ENCODE data around the gene SLC6A6. TPM values are rescaled to one million over a fixed set of nuclear protein-coding genes. Genes with fewer than 3 reads are reported as not detected.

The SLC6A6 gene
- total RNA-seq, 1 experiment from 2014 or later: 211 TPM

GRCh38 chr3:14536055-14536815 is 133.8 kb downstream of the SLC6A6 start:
- Mint-ChIP-seq H3K27ac (no peak overlapping the region; the same call in 1 of the 2 replicates), H3K9me3 (no peaks in the 10 kb centered on the region), H3K4me1 (peaks cover 50% of the 10 kb centered on the region), H3K36me3 (no peaks in the 10 kb centered on the region), H3K4me3 (no peak overlapping the region), H3K27me3 (ENCODE audit: low read depth) (no peaks in the 10 kb centered on the region; the same call in 1 of the 2 replicates)
- TF ChIP-seq CREB1 (CRISPR knock-in tag; IDR thresholded peaks at IDR 0.05): no peak
- no peak for TF ChIP-seq FOXP4 (CRISPR knock-in tag; IDR thresholded peaks at IDR 0.05)
- TF ChIP-seq CREM (CRISPR knock-in tag; IDR thresholded peaks at IDR 0.05): no peak
- TF ChIP-seq ZMAT4 (CRISPR knock-in tag; IDR thresholded peaks at IDR 0.05): no peak
- no peak for TF ChIP-seq ELF4 (CRISPR knock-in tag; IDR thresholded peaks at IDR 0.05; ENCODE audit: low read depth)
- no peak for TF ChIP-seq NFE2L1 (CRISPR knock-in tag; IDR thresholded peaks at IDR 0.05)
- TF ChIP-seq ZNF121 (CRISPR knock-in tag; IDR thresholded peaks at IDR 0.05): no peak
- no peak for TF ChIP-seq RORB (CRISPR knock-in tag; IDR thresholded peaks at IDR 0.05)
- no peak for TF ChIP-seq ZNF423 (CRISPR knock-in tag; IDR thresholded peaks at IDR 0.05)
- no peak for TF ChIP-seq PRRX2 (CRISPR knock-in tag; IDR thresholded peaks at IDR 0.05)
- TF ChIP-seq USF2 (CRISPR knock-in tag; IDR thresholded peaks at IDR 0.05): no peak
- no peak for TF ChIP-seq USF1 (CRISPR knock-in tag; IDR thresholded peaks at IDR 0.05)
- no peak for TF ChIP-seq HMGA2 (CRISPR knock-in tag; IDR thresholded peaks at IDR 0.05)
- no peak for TF ChIP-seq ZNF281 (CRISPR knock-in tag; IDR thresholded peaks at IDR 0.05)
- TF ChIP-seq GABPB1 (CRISPR knock-in tag; IDR thresholded peaks at IDR 0.05): no peak
- no peak for TF ChIP-seq ATF6 (CRISPR knock-in tag; IDR thresholded peaks at IDR 0.05)
- TF ChIP-seq AFF4 (CRISPR knock-in tag; IDR thresholded peaks at IDR 0.05; ENCODE audit: borderline replicate concordance): no peak
- TF ChIP-seq SP1 (CRISPR knock-in tag; conservative IDR thresholded peaks at IDR 0.05): no peak
- CTCF ChIA-PET: interaction anchor here (2.3 to 8.0 kb wide), 2 partner anchors 10 to 27 kb away, joined by 13 to 105 read pairs; no protein-coding TSS in a partner anchor
- DNase-seq (ENCODE audit: low spot score) (no peak), ATAC-seq (no peak)
- POLR2A ChIA-PET: interaction anchor here (0.6 kb wide), 1 partner anchor 137 kb away, joined by 4 read pairs; no protein-coding TSS in a partner anchor
